SK-N-SH treated with all-trans-retinoic acid at 6 μM for 48 hours (cell line): ENCODE data around the gene PRPSAP2.
"Not testable (repeated sequence)": the region's sequence is repeated elsewhere in the genome, so short reads cannot be mapped to it uniquely, and the experiment has no call there.

ENCODE experiments used
- CREB5 ChIP-seq: fragments of 250-450 bp; sonication (Bioruptor Pico); IDR thresholded peaks from 2 replicates; pipeline ENCODE4 v1.5.1; 2020; ENCODE audit warnings: low read depth, mild to moderate bottlenecking, moderate library complexity
- CSRNP3 ChIP-seq: fragments of 250-450 bp; sonication (Bioruptor Pico); IDR thresholded peaks from 2 replicates; pipeline ENCODE4 v1.5.1; 2021; ENCODE audit warnings: mild to moderate bottlenecking, moderate library complexity
- GLIS3 ChIP-seq: fragments of 250-450 bp; sonication (Bioruptor Pico); IDR thresholded peaks from 2 replicates; pipeline ENCODE4 v1.5.0; 2020; ENCODE audit warnings: mild to moderate bottlenecking, moderate library complexity
- PATZ1 ChIP-seq: fragments of 250-450 bp; sonication (Bioruptor Pico); IDR thresholded peaks from 2 replicates; pipeline ENCODE4 v1.8.0; 2020; ENCODE audit warnings: mild to moderate bottlenecking, moderate library complexity, borderline replicate concordance
- POU6F1 ChIP-seq: fragments of 250-450 bp; sonication (Bioruptor Pico); IDR thresholded peaks from 2 replicates; pipeline ENCODE4 v1.8.0; 2021; ENCODE audit warnings: low read depth, mild to moderate bottlenecking, moderate library complexity, borderline replicate concordance
- PPARA ChIP-seq: fragments of 250-450 bp; sonication (Bioruptor Pico); IDR thresholded peaks from 2 replicates; pipeline ENCODE4 v1.5.0; 2020; ENCODE audit warnings: mild to moderate bottlenecking, borderline replicate concordance
- SNAI2 ChIP-seq: fragments of 250-450 bp; sonication (Bioruptor Pico); IDR thresholded peaks from 2 replicates; pipeline ENCODE4 v1.5.0; 2020; ENCODE audit warnings: mild to moderate bottlenecking, moderate library complexity
- ZC3H10 ChIP-seq: fragments of 250-450 bp; sonication (Bioruptor Pico); IDR thresholded peaks from 2 replicates; pipeline ENCODE4 v1.5.1; 2021; ENCODE audit warnings: mild to moderate bottlenecking, moderate library complexity
- ZFP30 ChIP-seq: fragments of 450-650 bp; formaldehyde crosslinking; IDR thresholded peaks from 2 replicates; pipeline ENCODE4 v1.5.0; 2022; ENCODE audit warnings: mild to moderate bottlenecking, moderate library complexity
- ZNF70 ChIP-seq: fragments of 450-650 bp; formaldehyde crosslinking; IDR thresholded peaks from 2 replicates; pipeline ENCODE4 v1.5.0; 2020; ENCODE audit warnings: mild to moderate bottlenecking, moderate library complexity
- ZNF8 ChIP-seq: fragments of 450-650 bp; formaldehyde crosslinking; IDR thresholded peaks from 2 replicates; pipeline ENCODE4 v1.5.0; 2020; ENCODE audit warnings: mild to moderate bottlenecking, moderate library complexity

- not testable (repeated sequence) for TF ChIP-seq GLIS3 (CRISPR knock-in tag); CREB5 (CRISPR knock-in tag); PATZ1 (CRISPR knock-in tag); ZFP30 (CRISPR knock-in tag); SNAI2; ZC3H10 (CRISPR knock-in tag); ZNF70; POU6F1 (CRISPR knock-in tag); CSRNP3 (CRISPR knock-in tag); ZNF8 (CRISPR knock-in tag); PPARA (CRISPR knock-in tag)
These were observed 42.0 kb upstream of the PRPSAP2 start for GRCh38 chr17:18815924-18816323.
